ENCODE measurements around the gene IRF9. TPM values are rescaled to one million over a fixed set of nuclear protein-coding genes. Genes with fewer than 3 reads are reported as not detected.

IRF9 gene
- total RNA-seq, 1 donor from 2014 or later, result 229 TPM

- Mint-ChIP-seq H3K36me3 (ENCODE audit: low read depth) (peaks cover 52% of the 10 kb centered on the region), H3K27me3 (no peaks in the 10 kb centered on the region), H3K4me3 (peak overlapping the region; percentile 52), H3K9me3 (no peaks in the 10 kb centered on the region), H3K27ac (peak overlapping the region; percentile 93), H3K4me1 (peaks cover 38% of the 10 kb centered on the region)
- intact Hi-C loops (cut with micrococcal nuclease), result loop anchor here (1.0 kb wide), 2 partner anchors 8 to 12 kb away; no protein-coding TSS in a partner anchor
- ATAC-seq (ENCODE audit: low read depth) (peak; percentile 83), DNase-seq (no peak)
- ChIA-PET CTCF (interaction anchor here (1.3 to 1.7 kb wide), 3 partner anchors 10 to 15 kb away, joined by 4 to 8 read pairs (median 5); partner anchors contain the start of gene PSME1), POLR2A (interaction anchor here (1.0 to 4.1 kb wide), 10 partner anchors 9 to 119 kb away, joined by 3 to 46 read pairs (median 10); partner anchors contain the start of genes DCAF11, EMC9, IRF9 and NRL)
- no peak for TF ChIP-seq CTCF (IDR thresholded peaks at IDR 0.05)
Measured at GRCh38 chr14:24123424-24124417, 37.3 kb upstream of the IRF9 start.

- Mint-ChIP-seq H3K4me3 (no peak overlapping the region), H3K27ac (no peak overlapping the region), H3K36me3 (ENCODE audit: low read depth) (peaks cover 26% of the 10 kb centered on the region), H3K4me1 (peaks cover 38% of the 10 kb centered on the region), H3K9me3 (no peaks in the 10 kb centered on the region), H3K27me3 (no peaks in the 10 kb centered on the region)
- ATAC-seq (ENCODE audit: low read depth) (no peak), DNase-seq (no peak)
- ChIA-PET POLR2A (interaction anchor here (0.6 to 2.9 kb wide), 3 partner anchors 9 to 186 kb away, joined by 3 to 22 read pairs (median 17); partner anchors contain the start of genes DCAF11, NRL and PSME1), CTCF (interaction anchor here (1.0 to 1.9 kb wide), 3 partner anchors 12 to 46 kb away, joined by 3 to 5 read pairs (median 4); partner anchors contain the start of genes DCAF11 and NRL)
- intact Hi-C loops (cut with micrococcal nuclease), result no loop called here
- no peak for TF ChIP-seq CTCF (IDR thresholded peaks at IDR 0.05)
Measured at GRCh38 chr14:24126939-24127338, 34.1 kb upstream of the IRF9 start.

- ATAC-seq (ENCODE audit: low read depth) (no peak), DNase-seq (no peak)
- Mint-ChIP-seq H3K36me3 (ENCODE audit: low read depth) (peaks cover 22% of the 10 kb centered on the region), H3K27ac (peak overlapping the region; percentile 35), H3K9me3 (no peaks in the 10 kb centered on the region), H3K4me1 (peaks cover 40% of the 10 kb centered on the region), H3K27me3 (no peaks in the 10 kb centered on the region), H3K4me3 (no peak overlapping the region)
- POLR2A ChIA-PET, result interaction anchor here (2.3 to 2.9 kb wide), 2 partner anchors 8 to 12 kb away, joined by 17 to 22 read pairs; partner anchors contain the start of genes DCAF11, NRL and PSME1
- TF ChIP-seq CTCF (IDR thresholded peaks at IDR 0.05), result no peak
- CTCF ChIA-PET, result no interaction called here
- intact Hi-C loops (cut with micrococcal nuclease), result no loop called here
Measured at GRCh38 chr14:24127673-24128072, 33.4 kb upstream of the IRF9 start.

GRCh38 chr14:24129410-24129998 is 31.6 kb upstream of the IRF9 start:
- Mint-ChIP-seq H3K4me1 (peaks cover 26% of the 10 kb centered on the region), H3K36me3 (ENCODE audit: low read depth) (peaks cover 6% of the 10 kb centered on the region), H3K4me3 (no peak overlapping the region), H3K27me3 (no peaks in the 10 kb centered on the region), H3K9me3 (no peaks in the 10 kb centered on the region), H3K27ac (no peak overlapping the region)
- TF ChIP-seq CTCF (IDR thresholded peaks at IDR 0.05), result no peak
- ATAC-seq (ENCODE audit: low read depth) (no peak), DNase-seq (no peak)
- CTCF ChIA-PET, result interaction anchor here (0.6 kb wide), 1 partner anchor 179 kb away, joined by 3 read pairs; no protein-coding TSS in a partner anchor
- intact Hi-C loops (cut with micrococcal nuclease), result no loop called here
- POLR2A ChIA-PET, result interaction anchor here (0.6 to 1.9 kb wide), 3 partner anchors 15 to 78 kb away, joined by 3 to 8 read pairs (median 7); partner anchors contain the start of genes CARMIL3, DCAF11 and NRL
